Hippocampal formation (tissue), 2 donors: ENCODE data around the gene DYNC2LI1.

Source experiments
- DNase-seq, 2 donors: peaks; one replicate each; lab custom pipeline; 2025; lab: John Stamatoyannopoulos, UW

DYNC2LI1 gene

GRCh38 chr2:43846140-43846793 lies 72.4 kb downstream of the DYNC2LI1 start:
- DNase-seq = no peak

GRCh38 chr2:43848214-43848613 lies 74.4 kb downstream of the DYNC2LI1 start:
- no peak for DNase-seq

DNA sequence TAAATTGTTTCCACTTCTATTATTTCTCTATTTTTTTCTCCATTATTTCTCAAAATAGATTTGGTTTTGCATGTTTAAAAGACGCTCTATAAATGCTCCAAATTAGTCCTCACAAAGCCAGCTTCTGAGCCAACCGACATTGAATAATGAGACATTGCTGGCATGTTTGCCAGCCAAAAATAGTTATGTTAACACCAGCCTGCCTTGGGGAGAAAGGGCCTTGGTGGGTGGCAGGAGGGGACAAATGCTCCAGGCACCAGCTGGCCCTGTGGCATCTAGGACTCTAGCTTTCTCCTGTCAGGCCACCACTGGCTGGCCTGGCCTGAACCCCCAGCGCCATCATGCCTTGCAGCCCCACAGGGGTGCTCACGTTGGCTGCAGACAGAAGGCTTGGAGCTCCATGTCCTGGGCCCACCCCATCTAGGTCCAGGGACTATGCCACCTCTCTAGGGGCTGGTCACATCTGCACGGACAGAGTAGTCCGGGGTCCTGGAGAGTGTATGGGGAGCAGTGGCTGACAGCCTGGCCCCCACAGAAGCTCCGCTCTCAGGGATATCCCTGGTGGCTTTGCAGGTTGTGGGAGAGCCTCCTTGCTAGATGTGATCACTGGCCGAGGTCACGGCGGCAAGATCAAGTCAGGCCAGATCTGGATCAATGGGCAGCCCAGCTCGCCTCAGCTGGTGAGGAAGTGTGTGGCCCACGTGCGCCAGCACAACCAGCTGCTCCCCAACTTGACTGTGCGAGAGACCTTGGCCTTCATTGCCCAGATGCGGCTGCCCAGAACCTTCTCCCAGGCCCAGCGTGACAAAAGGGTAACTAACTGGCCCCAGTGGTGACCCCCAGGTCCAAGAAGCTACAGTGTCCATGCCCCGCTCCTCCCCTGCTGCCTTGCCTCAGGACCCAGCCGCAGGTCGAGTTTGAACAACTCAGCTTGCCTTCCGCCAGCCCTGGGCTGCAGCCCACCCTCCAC lies 77.5 kb downstream of the DYNC2LI1 start:
- DNase-seq = no peak

DNA sequence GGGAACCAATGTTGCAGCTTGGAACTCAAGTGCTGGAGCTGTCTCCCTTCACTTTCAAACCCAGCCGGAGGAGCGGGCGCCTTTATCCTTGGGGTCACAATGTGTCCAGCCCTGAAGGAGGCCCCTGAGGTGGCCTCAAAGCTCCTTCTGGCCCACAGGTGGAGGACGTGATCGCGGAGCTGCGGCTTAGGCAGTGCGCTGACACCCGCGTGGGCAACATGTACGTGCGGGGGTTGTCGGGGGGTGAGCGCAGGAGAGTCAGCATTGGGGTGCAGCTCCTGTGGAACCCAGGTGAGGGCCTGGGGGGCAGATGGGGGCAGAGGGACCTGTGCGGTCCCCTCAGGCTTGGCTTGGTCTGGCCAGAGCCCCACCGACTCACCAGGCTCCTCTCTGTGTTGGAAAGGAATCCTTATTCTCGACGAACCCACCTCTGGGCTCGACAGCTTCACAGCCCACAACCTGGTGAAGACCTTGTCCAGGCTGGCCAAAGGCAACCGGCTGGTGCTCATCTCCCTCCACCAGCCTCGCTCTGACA lies 78.4 kb downstream of the DYNC2LI1 start:
- DNase-seq = no peak

DNA sequence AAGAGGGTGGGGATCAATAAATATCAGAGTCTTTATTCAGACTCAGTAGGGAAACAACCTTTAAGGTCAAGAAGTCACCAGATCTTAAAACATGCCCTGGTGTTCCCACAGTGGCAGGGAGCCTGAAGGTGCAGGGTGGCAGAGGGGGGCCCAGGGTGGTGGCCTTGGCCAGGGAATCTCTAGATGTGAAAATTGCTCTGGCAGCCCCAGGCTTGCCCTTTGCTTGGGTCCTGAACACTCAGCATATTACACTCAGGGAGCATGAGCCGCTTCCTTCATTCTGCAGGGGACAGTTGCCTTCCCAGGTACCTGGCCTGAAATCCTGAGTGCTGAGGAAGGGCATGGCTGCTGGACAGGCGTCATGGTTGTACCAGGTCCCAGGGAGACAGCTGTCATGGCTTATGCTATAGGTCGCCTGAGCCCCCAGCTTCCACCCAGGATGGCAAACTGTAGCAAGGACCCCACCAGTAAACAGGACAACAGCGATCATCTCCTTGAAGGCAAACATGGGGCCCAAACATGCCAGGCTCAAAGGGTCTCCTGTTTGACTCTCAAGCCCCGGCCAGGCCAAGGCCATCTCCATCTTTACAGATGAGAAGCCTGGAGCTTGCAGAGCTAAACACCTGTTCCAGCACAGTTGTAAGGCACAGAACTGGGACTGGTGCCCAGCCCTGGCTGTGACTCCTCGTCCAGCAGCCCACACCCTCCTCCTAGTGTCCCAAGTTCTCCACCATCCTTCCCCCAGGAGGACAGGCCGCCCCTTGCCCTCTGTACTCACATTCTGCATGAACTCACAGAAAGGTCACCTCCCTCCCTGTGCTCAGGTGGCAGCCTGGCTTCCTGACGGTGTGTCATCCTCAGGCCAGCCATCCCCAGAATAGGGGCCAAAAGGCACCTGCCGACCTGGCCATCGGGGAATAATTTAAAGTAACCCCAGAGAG lies 79.6 kb downstream of the DYNC2LI1 start:
- DNase-seq = no peak

DNA sequence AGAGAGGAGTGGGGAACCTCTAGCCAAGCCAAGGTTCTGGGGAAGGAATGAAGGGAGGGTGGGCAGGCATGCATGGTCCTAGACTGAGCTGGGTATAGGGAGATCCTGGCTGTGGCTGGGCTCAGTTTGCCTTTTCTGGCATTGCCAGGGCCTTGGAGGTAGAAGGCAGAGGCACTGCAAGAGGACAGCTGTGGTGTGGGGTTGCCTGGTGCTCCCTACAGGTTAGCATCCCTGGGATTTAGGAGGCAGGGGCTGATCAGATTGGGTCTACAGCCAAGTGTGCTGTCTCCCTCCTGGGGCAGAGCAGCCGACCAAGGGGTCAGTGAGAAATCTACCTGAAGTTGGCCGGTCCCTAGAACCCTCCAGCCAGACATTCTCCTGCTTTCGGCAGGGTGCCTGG lies 80.8 kb downstream of the DYNC2LI1 start:
- DNase-seq = no peak

- no peak for DNase-seq
These were observed 81.5 kb downstream of the DYNC2LI1 start for GRCh38 chr2:43855292-43855691.
